ENCODE data around the gene LRRC72.
"Not testable (repeated sequence)": the region's sequence is repeated elsewhere in the genome, so short reads cannot be mapped to it uniquely, and the experiment has no call there.

DNA sequence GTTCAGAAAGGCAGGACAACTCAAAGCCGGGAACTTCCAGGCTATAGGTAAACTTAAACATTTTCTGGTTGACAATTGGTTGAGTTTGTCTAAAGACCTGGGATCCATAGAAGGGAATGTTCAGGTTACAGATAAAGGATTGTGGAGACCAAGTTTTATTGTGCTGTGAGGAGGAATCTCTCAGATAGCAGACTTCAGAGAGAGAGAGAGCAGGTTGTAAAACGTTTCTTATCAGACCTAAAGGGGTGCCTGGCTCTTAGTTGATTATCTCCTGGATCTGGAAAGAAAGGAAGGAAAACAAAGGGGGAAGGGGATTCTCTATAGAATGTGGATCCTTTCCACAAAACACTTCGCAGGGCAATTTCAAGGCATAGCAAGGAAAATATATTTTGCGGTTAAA is 69.0 kb downstream of the LRRC72 start:
- not testable (repeated sequence) for TF ChIP-seq ZNF274 (IDR thresholded peaks at IDR 0.05; ENCODE audit: low read depth, low read length); YY1 (IDR thresholded peaks at IDR 0.05; ENCODE audit: insufficient read depth, insufficient read length); SUZ12 (IDR thresholded peaks at IDR 0.05; ENCODE audit: extremely low read depth, insufficient read depth, insufficient read length)
